Neural progenitor cell (in vitro differentiated cells): Measurements from ENCODE around the gene METRNL.

Experiments used
- CTCF ChIP-seq: fragments of 200-600 bp; sonication (generic); IDR thresholded peaks from 2 replicates; pipeline ENCODE4 v1.5.1; 2017; ENCODE audit warnings: antibody characterized with exemption, mild to moderate bottlenecking
- EZH2 ChIP-seq: fragments of 200-600 bp; sonication (generic); IDR thresholded peaks from 2 replicates; pipeline ENCODE4 v1.6.1; 2017; ENCODE audit warnings: antibody characterized with exemption, mild to moderate bottlenecking, moderate library complexity

GRCh38 chr17:83058266-83058798 lies 21.1 kb upstream of the METRNL start:
- TF ChIP-seq CTCF (no peak), EZH2 (no peak)
